Mammary epithelial cell (primary cell): ENCODE data around the gene LSP1.

Source experiments
- EZH2 ChIP-seq: IDR thresholded peaks from 2 replicates; pipeline ENCODE4 v1.6.1; 2012; ENCODE audit warnings: low read length, inconsistent platforms, borderline replicate concordance
- TF ChIP-seq, protein P1 (sequence below), 2 donors: IDR thresholded peaks in 1 of 2; conservative IDR thresholded peaks in 1 of 2; 2 replicates each; pipeline ENCODE4 v1.5.1; 2011 to 2012; ENCODE audit warnings: inconsistent platforms in 2 of 2, low read length in 2 of 2, mild to moderate bottlenecking in 2 of 2, control low read depth in 1 of 2, low read depth in 1 of 2; ENCODE audit not compliant: insufficient read depth in 1 of 2; ENCODE audit errors: extremely low read depth in 1 of 2

DNA sequence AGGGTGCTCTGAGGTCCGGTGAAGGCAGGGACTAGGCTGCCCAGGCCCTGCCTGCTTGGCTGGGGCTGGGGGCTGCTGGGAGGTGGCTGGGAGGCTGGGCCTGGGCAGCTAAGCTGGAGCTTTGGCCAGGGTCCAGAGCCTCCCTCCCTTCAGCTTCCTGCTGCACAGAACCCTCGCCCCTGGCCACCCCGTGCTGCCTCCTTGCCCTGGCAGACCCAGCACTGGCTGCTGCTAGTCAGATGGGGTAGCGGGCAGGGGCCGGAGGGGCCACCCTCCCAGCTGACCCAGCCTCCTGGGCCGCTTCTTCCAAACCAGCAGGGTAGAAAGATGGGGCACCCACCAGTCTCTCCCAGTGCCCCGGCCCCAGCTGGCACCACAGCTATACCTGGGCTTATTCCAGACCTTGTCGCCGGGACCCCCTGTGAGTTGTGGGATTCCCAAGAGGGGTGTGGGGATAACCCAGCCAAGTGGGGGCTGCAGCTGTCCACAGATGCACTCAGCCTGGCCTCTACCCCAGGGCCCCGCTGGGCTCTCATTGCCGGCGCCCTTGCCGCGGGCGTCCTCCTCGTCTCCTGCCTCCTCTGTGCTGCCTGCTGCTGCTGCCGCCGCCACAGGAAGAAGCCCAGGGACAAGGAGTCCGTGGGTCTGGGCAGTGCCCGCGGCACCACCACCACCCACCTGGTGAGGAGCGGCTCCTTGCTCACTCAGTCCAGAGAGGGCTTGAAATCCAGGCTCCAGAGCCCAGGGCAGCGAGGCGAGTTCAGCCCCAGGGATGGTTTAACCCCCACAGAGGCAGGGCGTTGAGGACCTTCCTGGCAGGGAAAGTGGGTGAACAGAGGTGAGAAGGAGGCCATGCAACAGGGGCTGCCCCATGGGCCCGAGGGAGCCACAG, 17.9 kb upstream of the LSP1 start, which contains the start of gene SYT8:
- TF ChIP-seq, protein P1, sequence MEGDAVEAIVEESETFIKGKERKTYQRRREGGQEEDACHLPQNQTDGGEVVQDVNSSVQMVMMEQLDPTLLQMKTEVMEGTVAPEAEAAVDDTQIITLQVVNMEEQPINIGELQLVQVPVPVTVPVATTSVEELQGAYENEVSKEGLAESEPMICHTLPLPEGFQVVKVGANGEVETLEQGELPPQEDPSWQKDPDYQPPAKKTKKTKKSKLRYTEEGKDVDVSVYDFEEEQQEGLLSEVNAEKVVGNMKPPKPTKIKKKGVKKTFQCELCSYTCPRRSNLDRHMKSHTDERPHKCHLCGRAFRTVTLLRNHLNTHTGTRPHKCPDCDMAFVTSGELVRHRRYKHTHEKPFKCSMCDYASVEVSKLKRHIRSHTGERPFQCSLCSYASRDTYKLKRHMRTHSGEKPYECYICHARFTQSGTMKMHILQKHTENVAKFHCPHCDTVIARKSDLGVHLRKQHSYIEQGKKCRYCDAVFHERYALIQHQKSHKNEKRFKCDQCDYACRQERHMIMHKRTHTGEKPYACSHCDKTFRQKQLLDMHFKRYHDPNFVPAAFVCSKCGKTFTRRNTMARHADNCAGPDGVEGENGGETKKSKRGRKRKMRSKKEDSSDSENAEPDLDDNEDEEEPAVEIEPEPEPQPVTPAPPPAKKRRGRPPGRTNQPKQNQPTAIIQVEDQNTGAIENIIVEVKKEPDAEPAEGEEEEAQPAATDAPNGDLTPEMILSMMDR (conservative IDR thresholded peaks at IDR 0.05 in 1 of 2, IDR thresholded peaks at IDR 0.05 in 1 of 2; ENCODE audit: extremely low read depth in 1 of 2, insufficient read depth in 1 of 2, low read depth in 1 of 2, low read length in 2 of 2), result no peak
- no peak for TF ChIP-seq EZH2
